ENCODE measurements around the gene NR0B2. TPM values are rescaled to one million over a fixed set of nuclear protein-coding genes. Genes with fewer than 3 reads are reported as not detected.
A peak's percentile ranks its signal among the peaks of the same experiment; 100 is the strongest.

NR0B2 gene
- 10 to 100 TPM; 19.8 to 34.8 TPM for total RNA-seq

GRCh38 chr1:26913754-26914619 lies at the start of gene NR0B2:
TSS of gene NR0B2 (minus strand) at chr1:26913975. CDS start at chr1:26913940, 35 bp downstream.
- Histone ChIP-seq H3K4me3 (peak within 1 kb of the TSS; percentile 19 to 39), H3K36me3 (replicated peaks in 1 of 2; ENCODE audit: insufficient read depth in 1 of 2, low read depth in 2 of 2) (no peaks in the 10 kb centered on the region), H3K4me1 (peaks cover 64% of the 10 kb centered on the region), H3K27me3 (no peaks in the 10 kb centered on the region), H3K27ac (peak within 1 kb of the TSS; percentile 95 to 100 (median 98)), H3K9me3 (no peaks in the 10 kb centered on the region)
- intact Hi-C loops (cut with DNase I), result no loop called here
- WGBS, 2 donors, result 12 to 19% methylated on average over 5 to 16 of the region's 16 CpGs
- TF ChIP-seq POLR2A (IDR thresholded peaks at IDR 0.05) (peak; percentile 99), CTCF (IDR thresholded peaks at IDR 0.05) (peak in 2 of 7 experiments; percentile 1 to 26)
- ATAC-seq (peak; percentile 90), DNase-seq (peak; percentile 98 to 99 (median 99))

- intact Hi-C loops (cut with DNase I), result no loop called here
- ATAC-seq (no peak), DNase-seq (no peak)
- WGBS, 2 donors, result 74 to 77% methylated on average over 3 of the region's 3 CpGs
- Histone ChIP-seq H3K4me1 (peaks cover 27% of the 10 kb centered on the region), H3K27ac (no peak overlapping the region), H3K27me3 (no peaks in the 10 kb centered on the region), H3K9me3 (no peaks in the 10 kb centered on the region), H3K4me3 (no peak overlapping the region), H3K36me3 (replicated peaks in 1 of 2; ENCODE audit: insufficient read depth in 1 of 2, low read depth in 2 of 2) (no peaks in the 10 kb centered on the region)
- TF ChIP-seq POLR2A (IDR thresholded peaks at IDR 0.05), result no peak
- no peak for TF ChIP-seq CTCF (IDR thresholded peaks at IDR 0.05)
These were observed 48.1 kb upstream of the NR0B2 start for GRCh38 chr1:26961826-26962225.

GRCh38 chr1:26960625-26960966 lies 46.8 kb upstream of the NR0B2 start:
- TF ChIP-seq CTCF (IDR thresholded peaks at IDR 0.05) (no peak), POLR2A (IDR thresholded peaks at IDR 0.05) (no peak)
- Histone ChIP-seq H3K27me3 (no peaks in the 10 kb centered on the region), H3K27ac (peak overlapping the region; percentile 82 to 90 (median 88)), H3K36me3 (replicated peaks in 1 of 2; ENCODE audit: insufficient read depth in 1 of 2, low read depth in 2 of 2) (no peaks in the 10 kb centered on the region), H3K9me3 (no peaks in the 10 kb centered on the region), H3K4me3 (peak overlapping the region; percentile 6 to 97), H3K4me1 (peaks cover 27% of the 10 kb centered on the region)
- ATAC-seq (no peak), DNase-seq (no peak)
- 7 to 12% methylated on average over 3 of the region's 3 CpGs for WGBS, 2 donors
- intact Hi-C loops (cut with DNase I), result no loop called here

GRCh38 chr1:26959722-26960624 lies 46.2 kb upstream of the NR0B2 start, which contains the start of gene KDF1:
TSS of gene KDF1 (minus strand) at chr1:26960468. CDS start at chr1:26952380, 8,088 bp downstream.
- peak; percentile 88 to 94 (median 92) for DNase-seq
- Histone ChIP-seq H3K4me1 (peaks cover 27% of the 10 kb centered on the region), H3K9me3 (no peaks in the 10 kb centered on the region), H3K27ac (peak within 1 kb of the TSS; percentile 82 to 90 (median 88)), H3K4me3 (peak within 1 kb of the TSS; percentile 95 to 97), H3K36me3 (replicated peaks in 1 of 2; ENCODE audit: insufficient read depth in 1 of 2, low read depth in 2 of 2) (no peaks in the 10 kb centered on the region), H3K27me3 (no peaks in the 10 kb centered on the region)
- WGBS, 2 donors, result 0% methylated on average over 61 of the region's 86 CpGs; no CpG with 5 or more reads in 1 of the 2 donors
- peak; percentile 75 to 84 (median 76) for TF ChIP-seq POLR2A (IDR thresholded peaks at IDR 0.05)
- peak in 3 of 7 experiments; percentile 18 to 53 (median 46) for TF ChIP-seq CTCF (IDR thresholded peaks at IDR 0.05)
- intact Hi-C loops (cut with DNase I), result no loop called here
- peak; percentile 99 for ATAC-seq
